Kidney (tissue), 14 donors: ENCODE measurements around the gene SLC24A4. TPM values are rescaled to one million over a fixed set of nuclear protein-coding genes. Genes with fewer than 3 reads are reported as not detected.
A peak's percentile ranks its signal among the peaks of the same experiment; 100 is the strongest.

Experiments used
- DNase-seq, 5 donors: peaks; one replicate each; pipeline ENCODE4 v3.0.0-alpha.2; 2013 to 2020
- FAIRE-seq: peaks from 2 replicates; lab custom pipeline; 2012; peaks lifted over from hg19 to GRCh38; lab: Jason Lieb, UNC
- H3K27ac ChIP-seq, 2 donors: one replicate each; pipeline ENCODE4 v1.7.0; 2013; ENCODE audit warnings: low read depth in 2 of 2, low read length in 2 of 2, inconsistent platforms in 1 of 2
- H3K27me3 ChIP-seq: one replicate; pipeline ENCODE4 v1.7.1; 2013; ENCODE audit warnings: low read length, inconsistent platforms; ENCODE audit not compliant: control insufficient read depth, insufficient read depth
- H3K36me3 ChIP-seq, 3 donors: one replicate each; pipeline versions ENCODE4 v1.7.0 to v1.7.1; 2013; ENCODE audit warnings: low read length in 3 of 3, control low read depth in 1 of 3, inconsistent platforms in 1 of 3; ENCODE audit not compliant: insufficient read depth in 3 of 3, control insufficient read depth in 2 of 3
- H3K4me1 ChIP-seq, 3 donors: one replicate each; pipeline versions ENCODE4 v1.7.0 to v1.7.1; 2013; ENCODE audit warnings: low read length in 3 of 3, inconsistent platforms in 1 of 3, low read depth in 1 of 3; ENCODE audit not compliant: control insufficient read depth in 2 of 3, insufficient read depth in 2 of 3
- H3K4me3 ChIP-seq, 3 donors: one replicate each; pipeline versions ENCODE4 v1.7.0 to v1.8.1; 2013; ENCODE audit warnings: low read length in 3 of 3, control low read depth in 1 of 3, inconsistent platforms in 1 of 3
- H3K9ac ChIP-seq, 3 donors: one replicate each; pipeline versions ENCODE4 v1.7.0 to v1.7.1; 2013; ENCODE audit warnings: low read length in 3 of 3, control low read depth in 1 of 3, inconsistent platforms in 1 of 3
- H3K9me3 ChIP-seq, 3 donors: one replicate each; pipeline versions ENCODE4 v1.7.0 to v1.7.1; 2013; ENCODE audit warnings: low read length in 3 of 3, control low read depth in 1 of 3, inconsistent platforms in 1 of 3; ENCODE audit not compliant: control insufficient read depth in 2 of 3, insufficient read depth in 1 of 3
- CTCF ChIP-seq: IDR thresholded peaks from 3 replicates; pipeline ENCODE4 v1.5.1; 2012; ENCODE audit warnings: mild to moderate bottlenecking, moderate library complexity, borderline replicate concordance; ENCODE audit not compliant: insufficient read depth; ENCODE audit errors: extremely low read depth
- intact Hi-C: fragments of 100-400 bp; cut with DNase I; formaldehyde crosslinking; loops from one replicate; pipeline ENCODE4 v1.11.1; 2022
- polyA plus RNA-seq: library from polyadenylated mRNA; stranded (reverse); fragments of 350-450 nt; fragmentation: Illumina TruSeq; extraction: RNeasy Lipid Tissue Mini Kit (QIAGEN cat#74804); gene quantifications from one replicate; pipeline ENCODE4 v1.2.3, GENCODE V29; 2014; ENCODE audit warnings: low read depth, low replicate concordance; ENCODE audit not compliant: insufficient read depth
- total RNA-seq: library from RNA; stranded (reverse); fragmentation: NEBNext Ultra II Directional; extraction: Animal tissue kit (Norgen Biotek cat#: 25700); gene quantifications from one replicate; pipeline ENCODE4 v1.2.1, GENCODE V29; 2021
- donor health status: control.
- donor health status: control.
- donor health status: control.
- donor health status: control.
- donor health status: control.
- donor health status: DM: yes; HTN: yes; CAD: no.
- donor health status: Normal renal cell carcinoma (clear cell type).

Gene SLC24A4
- total and polyA plus RNA-seq, 2 donors from 2014 or later = 0.32 to 0.85 TPM

GRCh38 chr14:92538412-92538985, 215.5 kb downstream of the SLC24A4 start:
- peaks cover 0 to 25% (median 22%) of the 10 kb centered on the region in 3 donors for H3K4me1 ChIP-seq

GRCh38 chr14:92539419-92539818, 216.5 kb downstream of the SLC24A4 start:
- DNase-seq = no peak
- Histone ChIP-seq H3K9ac (no peak overlapping the region), H3K27me3 (no peaks in the 10 kb centered on the region), H3K27ac (peak overlapping the region in 1 of 2 donors; percentile 36), H3K9me3 (no peaks in the 10 kb centered on the region), H3K4me3 (no peak overlapping the region), H3K4me1 (peaks cover 0 to 25% (median 22%) of the 10 kb centered on the region in 3 donors), H3K36me3 (no peaks in the 10 kb centered on the region)
- FAIRE-seq = no peak
- intact Hi-C loops = no loop called here
- no peak for TF ChIP-seq CTCF

More at GRCh38 chr14:92538412-92538985, 215.5 kb downstream of the SLC24A4 start:
- no peak for FAIRE-seq
- DNase-seq = no peak
- H3K27me3 ChIP-seq = no peaks in the 10 kb centered on the region
- no peak for TF ChIP-seq CTCF
- intact Hi-C loops = no loop called here
- no peaks in the 10 kb centered on the region for H3K36me3 ChIP-seq
- no peaks in the 10 kb centered on the region for H3K9me3 ChIP-seq
- H3K27ac ChIP-seq = no peak overlapping the region
- H3K9ac ChIP-seq = no peak overlapping the region
- H3K4me3 ChIP-seq = no peak overlapping the region

- H3K4me3 ChIP-seq = no peak overlapping the region
- no peaks in the 10 kb centered on the region for H3K36me3 ChIP-seq
- DNase-seq (no peak), FAIRE-seq (no peak)
- H3K9ac ChIP-seq = no peak overlapping the region
- intact Hi-C loops = no loop called here
- TF ChIP-seq CTCF = no peak
- no peaks in the 10 kb centered on the region for H3K9me3 ChIP-seq
- no peaks in the 10 kb centered on the region for H3K27me3 ChIP-seq
- peaks cover 0 to 25% (median 22%) of the 10 kb centered on the region in 3 donors for H3K4me1 ChIP-seq
- H3K27ac ChIP-seq = peak overlapping the region; percentile 36 to 62
Measured at GRCh38 chr14:92539875-92540274, 216.9 kb downstream of the SLC24A4 start.
